Measurements from ENCODE around the gene NBPF3.
"Not testable (repeated sequence)": the region's sequence is repeated elsewhere in the genome, so short reads cannot be mapped to it uniquely, and the experiment has no call there.

NBPF3 gene

GRCh38 chr1:21439721-21440629 is at the start of gene NBPF3:
NBPF3 (plus strand) TSS chr1:21440137; CDS start chr1:21445087, 4,950 bp downstream.
- peak; percentile 87 for DNase-seq

DNA sequence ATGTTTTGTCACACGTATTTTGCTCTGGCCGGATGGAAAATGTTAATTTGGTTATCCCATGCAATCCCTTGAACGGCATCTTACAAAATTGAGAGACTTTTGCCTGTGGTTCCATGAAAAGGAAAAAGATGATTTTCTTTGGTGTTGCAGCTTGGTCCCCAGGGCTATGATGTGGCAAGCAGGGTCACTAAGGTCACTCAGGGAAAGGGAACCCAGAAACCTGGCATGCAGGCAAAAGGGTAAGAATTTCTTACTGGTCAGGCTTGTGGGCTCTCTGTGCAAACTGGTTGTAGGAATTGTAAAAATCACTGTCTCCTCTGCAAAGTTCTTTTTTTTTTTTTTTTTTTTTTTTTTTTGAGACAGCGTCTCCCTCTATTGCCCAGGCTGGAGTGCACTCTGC is 48.4 kb upstream of the NBPF3 start:
- DNase-seq = no peak

- DNase-seq = no peak
Measured at GRCh38 chr1:21392587-21393263, 47.2 kb upstream of the NBPF3 start.

DNA sequence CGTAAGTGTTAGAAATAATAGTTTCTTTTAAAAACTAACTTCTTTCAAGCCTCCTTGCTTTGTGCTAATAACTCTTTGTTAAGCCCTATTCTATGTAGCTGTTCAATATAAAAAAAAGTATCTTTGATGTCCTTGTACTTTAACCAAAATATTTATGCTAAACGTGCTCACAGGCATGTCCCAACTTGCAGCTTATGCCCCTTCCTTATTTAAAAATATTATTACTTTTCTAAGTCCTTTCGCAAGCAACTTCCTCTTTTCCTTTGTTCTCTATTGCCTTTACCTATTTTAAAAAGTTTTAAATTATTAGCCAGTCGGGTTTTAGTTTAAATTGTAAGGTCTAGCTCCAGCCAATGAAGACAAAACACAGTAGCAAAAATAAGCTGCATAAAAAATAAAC is 43.4 kb upstream of the NBPF3 start:
- no peak for DNase-seq

DNA sequence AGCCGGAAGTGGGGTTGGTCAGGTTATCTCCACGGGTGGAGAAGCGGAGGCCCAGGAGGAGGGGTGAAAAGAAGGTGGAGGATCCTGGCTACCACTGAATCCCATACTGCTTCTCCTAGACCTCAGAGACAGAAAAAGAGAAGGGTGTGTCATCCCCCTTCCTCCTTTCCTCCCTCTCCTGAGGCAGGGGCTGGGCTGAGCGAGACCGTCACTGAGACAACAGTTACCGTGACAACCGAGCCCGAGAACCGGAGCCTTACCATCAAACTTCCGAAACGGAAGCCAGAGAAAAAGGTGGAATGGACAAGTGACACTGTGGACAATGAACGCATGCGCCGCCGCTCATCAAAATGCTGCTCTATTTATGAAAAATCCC is 42.1 kb upstream of the NBPF3 start:
- DNase-seq = no peak

DNA sequence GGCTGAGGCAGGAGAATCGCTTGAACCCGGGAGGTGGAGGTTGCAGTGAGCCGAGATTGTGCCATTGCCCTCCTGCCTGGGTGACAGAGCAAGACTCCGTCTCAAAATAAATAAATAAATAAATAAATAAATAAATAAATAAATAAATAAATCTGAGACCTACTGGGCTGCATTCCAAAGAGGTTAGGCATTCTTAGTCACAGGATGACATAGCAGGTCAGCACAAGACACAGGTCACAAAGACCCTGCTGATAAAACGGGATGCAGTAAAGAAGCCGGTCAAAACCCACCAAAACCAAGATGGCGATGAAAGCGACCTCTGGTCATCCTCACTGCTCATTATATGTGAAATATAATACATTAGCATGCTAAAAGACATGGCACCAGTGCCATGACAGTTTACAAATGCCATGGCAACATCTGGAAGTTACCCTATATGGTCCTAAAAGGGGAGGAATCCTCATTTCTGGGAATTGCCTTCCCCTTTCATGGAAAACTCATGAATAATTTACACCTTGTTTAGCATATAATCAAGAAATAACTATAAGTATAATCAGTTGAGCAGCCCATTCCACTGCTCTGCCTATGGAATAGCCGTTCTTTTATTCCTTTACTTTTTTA is 38.1 kb upstream of the NBPF3 start:
- DNase-seq = not testable (repeated sequence)

GRCh38 chr1:21406659-21407058 is 33.3 kb upstream of the NBPF3 start:
- no peak for DNase-seq

GRCh38 chr1:21409897-21410296 is 30.0 kb upstream of the NBPF3 start:
- not testable (repeated sequence) for DNase-seq

DNA sequence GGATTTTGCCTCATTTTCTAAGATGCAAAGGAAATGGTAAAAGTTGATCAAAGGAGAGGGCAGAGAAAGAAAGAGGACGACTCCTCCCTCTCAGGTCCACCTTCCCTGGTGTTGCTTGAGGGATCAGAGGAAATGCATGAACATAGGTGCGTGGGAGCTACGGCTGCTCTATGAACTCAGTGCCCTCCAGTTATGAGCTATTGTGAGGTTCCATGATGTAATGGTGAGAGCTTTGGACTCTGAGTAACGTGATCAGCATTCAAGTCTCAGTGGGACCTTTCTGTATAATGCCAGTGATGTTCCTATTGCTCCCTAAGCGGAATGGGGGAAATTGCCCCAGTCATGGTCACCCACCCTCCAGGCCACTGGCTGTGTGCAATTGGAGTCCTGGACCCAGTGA is 25.9 kb upstream of the NBPF3 start:
- DNase-seq = no peak

DNA sequence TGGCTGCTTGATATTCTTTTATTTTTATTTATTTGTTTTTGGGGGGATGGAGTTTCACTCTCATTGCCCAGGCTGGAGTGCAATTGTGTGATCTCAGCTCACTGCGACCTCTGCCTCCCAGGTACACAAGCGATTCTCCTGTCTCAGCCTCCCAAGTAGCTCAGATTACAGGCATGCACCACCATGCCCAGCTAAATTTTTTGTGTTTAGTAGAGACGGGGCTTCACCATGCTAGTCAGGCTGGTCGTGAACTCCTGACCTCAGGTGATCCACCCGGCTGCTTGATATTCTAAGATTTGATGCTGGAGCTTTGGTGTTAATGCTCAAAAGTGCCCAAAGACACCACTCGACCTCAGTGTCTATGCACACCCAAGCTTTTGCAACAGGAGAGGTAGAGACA is 19.6 kb upstream of the NBPF3 start:
- DNase-seq = not testable (repeated sequence)

- DNase-seq = not testable (repeated sequence)
Measured at GRCh38 chr1:21421307-21421706, 18.6 kb upstream of the NBPF3 start.

- DNase-seq = not testable (repeated sequence)
Measured at GRCh38 chr1:21427798-21428480, 12.0 kb upstream of the NBPF3 start.

DNA sequence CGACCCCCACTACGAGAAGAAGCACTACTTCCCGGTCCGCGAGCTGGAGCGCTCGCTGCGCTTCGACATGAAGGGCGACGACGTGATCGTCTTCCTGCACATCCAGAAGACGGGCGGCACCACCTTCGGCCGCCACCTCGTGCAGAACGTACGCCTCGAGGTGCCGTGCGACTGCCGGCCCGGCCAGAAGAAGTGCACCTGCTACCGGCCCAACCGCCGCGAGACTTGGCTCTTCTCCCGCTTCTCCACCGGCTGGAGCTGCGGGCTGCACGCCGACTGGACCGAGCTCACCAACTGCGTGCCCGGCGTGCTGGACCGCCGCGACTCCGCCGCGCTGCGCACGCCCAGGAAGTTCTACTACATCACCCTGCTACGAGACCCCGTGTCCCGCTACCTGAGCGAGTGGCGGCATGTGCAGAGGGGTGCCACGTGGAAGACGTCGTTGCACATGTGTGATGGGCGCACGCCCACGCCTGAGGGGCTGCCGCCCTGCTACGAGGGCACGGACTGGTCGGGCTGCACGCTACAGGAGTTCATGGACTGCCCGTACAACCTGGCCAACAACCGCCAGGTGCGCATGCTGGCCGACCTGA is 11.4 kb upstream of the NBPF3 start:
- DNase-seq = not testable (repeated sequence)

GRCh38 chr1:21429210-21429609 is 10.7 kb upstream of the NBPF3 start:
- not testable (repeated sequence) for DNase-seq

GRCh38 chr1:21430875-21431274 is 9.1 kb upstream of the NBPF3 start:
- not testable (repeated sequence) for DNase-seq

GRCh38 chr1:21434394-21434793 is 5.5 kb upstream of the NBPF3 start:
- DNase-seq = no peak

DNA sequence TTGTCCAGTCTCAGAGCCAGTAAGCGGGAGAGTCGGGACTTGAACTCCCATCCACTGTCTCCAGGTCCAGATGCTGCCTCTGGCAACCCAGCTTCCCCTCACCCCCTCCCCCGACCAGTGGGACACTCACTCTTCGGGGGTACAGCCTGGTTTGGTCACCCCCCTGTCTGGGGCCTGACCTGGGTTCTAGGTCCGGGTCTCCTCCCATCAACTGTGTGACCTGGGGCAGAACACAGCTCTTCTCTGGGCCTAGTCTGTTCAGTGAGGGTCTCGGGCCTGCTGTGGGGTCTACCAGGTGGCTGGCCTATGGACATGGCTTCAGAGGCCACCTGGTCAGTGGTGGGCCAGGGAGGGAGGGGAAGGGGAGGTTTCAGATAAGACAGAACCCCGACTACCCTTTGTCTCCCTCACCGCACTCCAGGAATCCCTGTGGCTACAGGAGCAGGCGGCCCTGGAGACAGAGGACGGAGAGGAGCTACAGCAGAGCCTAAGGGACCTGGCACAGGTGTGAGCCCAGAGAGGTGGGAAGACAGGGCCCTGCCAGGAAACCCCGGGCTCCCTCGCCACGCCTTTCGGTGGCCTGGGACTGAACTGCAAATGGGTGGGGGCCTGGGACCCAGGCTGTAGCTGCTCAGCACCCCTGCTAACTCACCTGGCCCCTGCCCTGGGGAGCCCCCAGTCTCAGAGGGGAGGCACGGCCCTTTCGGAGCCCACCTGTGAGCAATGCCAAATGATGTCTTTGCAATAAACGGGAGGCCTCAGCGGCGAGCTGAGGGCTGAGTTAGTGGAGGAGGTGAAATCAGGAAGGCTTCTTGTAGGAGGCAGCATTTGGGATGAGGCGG is 4.1 kb upstream of the NBPF3 start:
- DNase-seq = no peak

DNA sequence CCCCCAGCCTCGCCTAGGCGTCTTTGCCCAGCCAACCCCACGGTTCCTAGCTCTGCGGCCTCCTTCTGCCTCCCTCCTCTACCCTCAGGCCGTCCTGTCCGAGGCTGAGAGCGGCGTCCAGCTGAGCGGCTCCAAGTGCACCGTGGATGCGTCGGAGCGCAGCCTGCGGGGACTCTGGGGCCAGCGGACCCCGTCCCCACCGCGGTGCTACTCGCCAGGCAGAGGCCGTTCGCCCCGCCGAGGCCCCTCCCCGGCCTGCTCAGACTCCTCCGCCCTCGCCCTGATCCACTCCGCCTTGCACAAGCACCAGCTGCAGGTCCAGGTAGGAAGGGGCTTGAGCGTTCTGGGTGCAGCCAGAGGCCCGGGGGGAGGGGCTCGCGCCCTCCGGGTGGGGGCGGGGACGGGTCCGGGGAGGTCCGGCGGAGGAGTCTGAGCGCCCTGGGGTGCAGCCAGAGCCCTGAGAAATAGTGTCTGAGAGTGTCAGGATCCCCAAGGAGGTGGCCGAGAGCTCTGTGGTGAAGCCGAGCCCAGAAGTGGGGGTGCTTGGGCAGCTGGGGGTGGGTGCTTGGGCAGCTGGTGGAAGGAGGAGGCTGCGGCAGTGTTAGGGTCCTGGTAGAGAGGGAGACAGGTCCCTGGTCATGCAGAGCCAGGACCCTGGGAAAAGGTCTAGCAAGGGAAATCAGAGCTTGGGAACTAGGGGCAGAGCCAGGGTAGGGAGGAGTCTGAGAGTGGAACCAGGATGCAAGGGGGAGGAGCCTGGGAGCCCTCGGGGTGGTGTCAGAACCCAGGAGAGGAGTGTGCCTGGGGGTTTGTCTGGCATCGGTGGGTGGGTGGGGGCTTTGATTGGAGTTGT is 3.2 kb upstream of the NBPF3 start:
- no peak for DNase-seq

GRCh38 chr1:21437341-21437640 is 2.6 kb upstream of the NBPF3 start:
- DNase-seq = no peak

GRCh38 chr1:21438646-21439312 is 1.2 kb upstream of the NBPF3 start:
- DNase-seq = not testable (repeated sequence)

Measured in DMS79 treated with DMSO at 0.1 percent for 48 hours (cell line).